ENCODE measurements around the gene CRISPLD2.

- TF ChIP-seq CTCF (conservative IDR thresholded peaks at IDR 0.05 in 1 of 2, IDR thresholded peaks at IDR 0.05 in 1 of 2; ENCODE audit: low read depth in 1 of 2, low read length in 2 of 2) (no peak), EZH2 (IDR thresholded peaks at IDR 0.05; ENCODE audit: low read length, missing control alignments) (no peak)
Measured at GRCh38 chr16:84839054-84839453, 19.3 kb downstream of the CRISPLD2 start.
